Colonic mucosa (tissue), 4 donors: Measurements from ENCODE around the gene RASGRF2. TPM values are rescaled to one million over a fixed set of nuclear protein-coding genes. Genes with fewer than 3 reads are reported as not detected.

Experiments used
- DNase-seq: peaks from one replicate; pipeline ENCODE4 v3.0.0-alpha.2; 2020
- H3K27ac ChIP-seq: fragments of 200-600 bp; one replicate; pipeline ENCODE4 v1.8.0; 2021
- H3K27me3 ChIP-seq: fragments of 200-600 bp; one replicate; pipeline ENCODE4 v1.8.0; 2021
- H3K36me3 ChIP-seq: fragments of 200-600 bp; one replicate; pipeline ENCODE4 v1.8.0; 2021
- H3K4me1 ChIP-seq: fragments of 200-600 bp; one replicate; pipeline ENCODE4 v1.8.0; 2021; ENCODE audit warnings: mild to moderate bottlenecking
- H3K4me3 ChIP-seq: fragments of 200-600 bp; one replicate; pipeline ENCODE4 v1.8.0; 2021
- H3K9ac ChIP-seq, 2 donors: one replicate each; pipeline ENCODE4 v1.7.0; 2013; ENCODE audit warnings: control low read depth in 2 of 2, low read depth in 2 of 2, low read length in 2 of 2
- H3K9me3 ChIP-seq: fragments of 200-600 bp; one replicate; pipeline ENCODE4 v1.8.0; 2021
- intact Hi-C: fragments of 100-400 bp; cut with DNase I; formaldehyde crosslinking; loops from one replicate; pipeline ENCODE4 v1.14.1; 2022
- total RNA-seq, 2 donors: library from RNA; stranded (reverse); fragmentation: NEBNext Ultra II Directional in 1 of 2; extraction: Animal tissue kit (Norgen Biotek cat#: 25700) in 1 of 2; gene quantifications; one replicate each; pipeline ENCODE4 v1.2.1, GENCODE V29; 2021
- TF ChIP-seq, protein P1 (sequence below): fragments of 200-600 bp; IDR thresholded peaks from one replicate; pipeline ENCODE4 v1.8.0; 2022; ENCODE audit warnings: antibody characterized with exemption, mild to moderate bottlenecking
- donor health status: healthy.
- donor health status: DM: no; HTN: no; CAD: no.
- donor health status: DM: no; HTN: no; CAD: no.

RASGRF2 gene
- total RNA-seq, 2 donors from 2014 or later, result 2.8 to 3.5 TPM

DNA sequence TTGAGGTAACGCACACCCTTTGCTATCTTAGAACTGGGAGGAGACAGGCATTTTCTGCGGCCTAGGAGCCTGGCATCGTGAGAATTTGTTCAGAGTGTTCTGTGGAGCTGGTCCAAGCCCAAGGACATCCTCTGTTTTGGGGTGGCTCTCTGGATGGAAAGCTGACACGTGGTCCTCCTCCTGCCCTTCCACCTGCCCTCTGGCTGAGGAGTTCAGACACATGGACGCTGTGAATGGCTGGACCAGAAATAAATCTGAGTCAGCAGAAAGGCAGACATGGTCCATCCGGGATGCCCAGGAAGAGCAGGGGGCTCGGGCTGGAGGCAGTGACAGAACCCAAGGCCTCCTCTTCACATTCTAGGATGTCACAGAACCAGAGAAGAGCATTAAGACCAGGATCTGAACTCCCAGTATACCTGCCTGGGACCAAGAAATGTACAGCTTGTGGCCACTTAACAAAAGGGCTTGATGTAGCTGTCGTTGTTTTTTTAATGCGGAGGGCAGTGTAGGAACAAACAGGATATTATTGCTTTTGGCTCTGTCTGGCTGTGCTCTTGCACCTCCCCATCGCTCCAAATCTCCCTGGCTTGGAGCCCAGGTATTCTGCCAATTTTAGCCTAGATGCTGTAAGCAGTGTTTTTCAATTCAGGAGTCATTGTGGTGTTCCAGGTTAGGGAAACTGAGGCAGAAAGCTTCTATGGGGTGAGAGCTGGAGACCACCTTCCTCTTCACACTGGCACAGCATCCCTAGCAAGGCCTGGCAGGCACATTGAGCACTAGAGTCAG lies 275.3 kb downstream of the RASGRF2 start:
- intact Hi-C loops, result no loop called here
- no peaks in the 10 kb centered on the region for H3K27me3 ChIP-seq
- no peaks in the 10 kb centered on the region for H3K9me3 ChIP-seq
- H3K27ac ChIP-seq, result no peak overlapping the region
- no peak overlapping the region for H3K9ac ChIP-seq
- H3K36me3 ChIP-seq, result no peaks in the 10 kb centered on the region
- no peak for DNase-seq
- TF ChIP-seq, protein P1, sequence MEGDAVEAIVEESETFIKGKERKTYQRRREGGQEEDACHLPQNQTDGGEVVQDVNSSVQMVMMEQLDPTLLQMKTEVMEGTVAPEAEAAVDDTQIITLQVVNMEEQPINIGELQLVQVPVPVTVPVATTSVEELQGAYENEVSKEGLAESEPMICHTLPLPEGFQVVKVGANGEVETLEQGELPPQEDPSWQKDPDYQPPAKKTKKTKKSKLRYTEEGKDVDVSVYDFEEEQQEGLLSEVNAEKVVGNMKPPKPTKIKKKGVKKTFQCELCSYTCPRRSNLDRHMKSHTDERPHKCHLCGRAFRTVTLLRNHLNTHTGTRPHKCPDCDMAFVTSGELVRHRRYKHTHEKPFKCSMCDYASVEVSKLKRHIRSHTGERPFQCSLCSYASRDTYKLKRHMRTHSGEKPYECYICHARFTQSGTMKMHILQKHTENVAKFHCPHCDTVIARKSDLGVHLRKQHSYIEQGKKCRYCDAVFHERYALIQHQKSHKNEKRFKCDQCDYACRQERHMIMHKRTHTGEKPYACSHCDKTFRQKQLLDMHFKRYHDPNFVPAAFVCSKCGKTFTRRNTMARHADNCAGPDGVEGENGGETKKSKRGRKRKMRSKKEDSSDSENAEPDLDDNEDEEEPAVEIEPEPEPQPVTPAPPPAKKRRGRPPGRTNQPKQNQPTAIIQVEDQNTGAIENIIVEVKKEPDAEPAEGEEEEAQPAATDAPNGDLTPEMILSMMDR, result no peak
- H3K4me3 ChIP-seq, result no peak overlapping the region
- H3K4me1 ChIP-seq, result no peaks in the 10 kb centered on the region

DNA sequence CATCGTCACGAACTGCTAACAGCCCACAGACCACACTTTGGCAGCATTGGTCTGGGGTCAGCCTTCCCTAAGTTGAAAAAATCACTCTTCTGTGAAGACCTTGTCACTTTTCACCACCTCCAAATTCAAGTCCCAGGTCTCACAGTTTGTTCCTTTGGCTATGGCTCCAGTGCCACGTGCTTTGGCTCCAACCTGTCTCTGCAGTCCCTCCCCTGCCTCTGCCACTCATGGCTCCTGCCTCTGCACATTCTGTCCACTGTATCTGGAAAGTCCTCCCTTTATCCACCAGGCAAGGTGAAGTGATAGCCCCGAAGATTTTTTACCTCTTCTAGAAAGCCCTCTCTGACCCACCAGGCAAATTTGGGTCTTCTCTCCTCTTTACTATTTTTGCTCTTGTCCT lies 278.3 kb downstream of the RASGRF2 start:
- intact Hi-C loops, result no loop called here
- TF ChIP-seq, protein P1, result no peak
- no peak for DNase-seq
- H3K36me3 ChIP-seq, result no peaks in the 10 kb centered on the region
- H3K27me3 ChIP-seq, result no peaks in the 10 kb centered on the region
- no peaks in the 10 kb centered on the region for H3K4me1 ChIP-seq
- no peak overlapping the region for H3K4me3 ChIP-seq
- H3K9ac ChIP-seq, result no peak overlapping the region
- H3K9me3 ChIP-seq, result no peaks in the 10 kb centered on the region
- no peak overlapping the region for H3K27ac ChIP-seq

DNA sequence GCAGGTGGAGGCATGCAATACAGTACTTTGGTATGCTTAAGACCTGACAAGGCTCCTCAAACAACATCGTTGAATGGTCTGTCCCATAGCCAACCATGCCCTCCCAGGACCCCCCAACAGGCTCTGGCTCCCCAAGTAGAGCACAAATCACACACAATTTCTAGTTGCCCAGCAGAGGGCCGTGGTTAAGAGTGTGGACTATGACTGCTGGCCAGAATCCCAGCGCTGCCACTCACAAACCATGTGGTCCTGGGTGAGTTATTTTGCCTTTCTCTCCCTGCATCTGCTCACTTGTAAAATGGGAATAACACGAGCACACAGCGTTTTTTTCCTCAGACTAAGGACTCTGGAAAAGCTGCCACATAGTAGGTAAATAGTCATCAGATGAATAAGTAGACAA lies 279.4 kb downstream of the RASGRF2 start:
- Histone ChIP-seq H3K9ac (no peak overlapping the region), H3K4me1 (no peaks in the 10 kb centered on the region), H3K4me3 (no peak overlapping the region), H3K9me3 (no peaks in the 10 kb centered on the region), H3K27me3 (no peaks in the 10 kb centered on the region), H3K36me3 (no peaks in the 10 kb centered on the region), H3K27ac (no peak overlapping the region)
- intact Hi-C loops, result no loop called here
- TF ChIP-seq, protein P1, result no peak
- DNase-seq, result no peak

DNA sequence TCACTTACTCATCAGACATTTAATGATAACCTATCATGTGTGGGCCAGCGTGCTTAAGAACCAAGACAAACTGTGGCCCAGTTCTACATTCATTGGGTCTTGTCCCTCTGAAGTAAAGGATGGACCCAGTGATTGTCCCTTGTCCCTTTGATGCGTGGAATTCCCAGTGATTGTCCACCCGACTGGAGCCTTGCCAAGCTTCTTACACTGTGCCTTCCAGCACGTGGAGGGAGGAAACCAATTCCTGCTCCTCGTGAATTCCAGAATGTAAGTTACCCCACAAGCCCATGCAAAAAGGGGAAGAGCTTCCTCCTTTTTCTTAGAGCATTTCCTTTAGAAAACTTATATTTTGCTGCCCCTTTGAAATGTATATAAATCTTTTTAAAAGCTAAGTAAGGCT lies 280.8 kb downstream of the RASGRF2 start:
- H3K27ac ChIP-seq, result no peak overlapping the region
- no peaks in the 10 kb centered on the region for H3K27me3 ChIP-seq
- no peak overlapping the region for H3K4me3 ChIP-seq
- no peak overlapping the region for H3K9ac ChIP-seq
- no peaks in the 10 kb centered on the region for H3K4me1 ChIP-seq
- DNase-seq, result no peak
- intact Hi-C loops, result no loop called here
- TF ChIP-seq, protein P1, result no peak
- H3K36me3 ChIP-seq, result no peaks in the 10 kb centered on the region
- no peaks in the 10 kb centered on the region for H3K9me3 ChIP-seq

DNA sequence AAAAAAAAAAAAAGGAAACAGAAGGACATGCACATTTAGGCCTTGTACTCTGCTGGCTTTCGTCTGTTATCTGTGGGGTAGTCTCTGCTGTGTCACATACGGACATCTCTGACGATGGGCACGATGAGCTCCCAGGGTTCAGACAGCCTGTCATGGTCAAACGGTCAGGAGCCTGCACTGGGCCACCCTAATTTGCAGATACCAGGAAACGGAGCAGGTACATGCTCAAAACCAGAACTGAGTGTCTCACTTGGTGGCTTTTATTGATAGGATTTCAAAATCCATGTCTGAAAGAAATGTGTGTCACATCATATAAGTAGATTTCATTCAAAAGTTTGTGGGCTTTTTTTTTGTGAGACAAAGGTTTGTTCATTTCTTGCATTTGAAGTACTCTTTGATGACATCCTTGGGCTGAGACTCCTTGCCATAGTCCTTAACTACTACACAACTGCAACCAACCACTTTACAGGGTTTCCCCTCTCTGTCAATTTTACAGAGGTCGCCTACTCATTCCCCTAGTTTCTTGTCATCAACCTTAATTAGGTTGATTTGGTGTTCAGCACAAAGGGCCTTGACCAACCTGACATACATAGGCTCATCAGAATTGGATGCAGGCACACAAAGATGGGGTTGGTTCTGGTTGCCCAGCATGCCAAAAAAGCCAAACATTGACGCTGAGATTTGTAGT lies 281.9 kb downstream of the RASGRF2 start:
- Histone ChIP-seq H3K27ac (no peak overlapping the region), H3K9me3 (no peaks in the 10 kb centered on the region), H3K4me3 (no peak overlapping the region), H3K27me3 (no peaks in the 10 kb centered on the region), H3K4me1 (no peaks in the 10 kb centered on the region), H3K36me3 (no peaks in the 10 kb centered on the region), H3K9ac (no peak overlapping the region)
- TF ChIP-seq, protein P1, result no peak
- intact Hi-C loops, result no loop called here
- no peak for DNase-seq
